NCI-H1694 (cell line): ENCODE results near the gene IRF4.

ENCODE experiments used
- DNase-seq: peaks from one replicate; lab custom pipeline; 2025; lab: John Stamatoyannopoulos, UW

The IRF4 gene

DNA sequence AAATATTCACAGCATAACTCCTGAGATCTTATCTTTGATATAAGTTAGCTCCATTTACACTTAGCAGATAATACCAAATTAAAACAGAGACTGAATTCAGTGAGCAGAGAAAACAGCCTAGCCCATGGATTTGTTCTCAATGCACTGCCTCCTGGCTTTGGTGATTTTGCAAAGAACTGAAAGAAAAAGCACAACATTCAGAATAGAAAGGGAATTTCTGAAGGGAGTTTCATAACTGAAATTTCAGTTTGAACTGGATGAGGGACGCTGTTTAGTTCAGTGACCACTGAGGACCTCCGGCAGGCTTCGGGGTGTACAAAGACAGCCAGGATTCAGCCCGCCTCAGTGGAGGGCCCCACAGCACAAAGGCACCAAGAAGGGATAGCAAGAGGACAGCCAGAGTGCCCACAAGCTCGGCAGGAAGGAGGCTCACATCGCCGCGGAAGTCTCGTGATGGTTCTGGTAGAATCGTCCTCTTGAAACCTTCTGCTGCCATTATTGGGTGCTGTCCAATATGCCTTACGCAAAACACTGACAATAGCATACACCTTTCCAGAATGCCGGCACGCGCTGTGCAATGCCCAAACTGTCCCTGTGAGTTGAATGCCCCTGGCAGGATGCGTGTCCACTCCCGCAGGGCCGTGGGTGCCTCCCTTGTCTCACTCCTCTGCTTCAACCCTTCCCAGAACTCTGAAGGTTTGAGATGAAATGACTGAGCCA, 9.7 kb upstream of the IRF4 start:
- no peak for DNase-seq

DNA sequence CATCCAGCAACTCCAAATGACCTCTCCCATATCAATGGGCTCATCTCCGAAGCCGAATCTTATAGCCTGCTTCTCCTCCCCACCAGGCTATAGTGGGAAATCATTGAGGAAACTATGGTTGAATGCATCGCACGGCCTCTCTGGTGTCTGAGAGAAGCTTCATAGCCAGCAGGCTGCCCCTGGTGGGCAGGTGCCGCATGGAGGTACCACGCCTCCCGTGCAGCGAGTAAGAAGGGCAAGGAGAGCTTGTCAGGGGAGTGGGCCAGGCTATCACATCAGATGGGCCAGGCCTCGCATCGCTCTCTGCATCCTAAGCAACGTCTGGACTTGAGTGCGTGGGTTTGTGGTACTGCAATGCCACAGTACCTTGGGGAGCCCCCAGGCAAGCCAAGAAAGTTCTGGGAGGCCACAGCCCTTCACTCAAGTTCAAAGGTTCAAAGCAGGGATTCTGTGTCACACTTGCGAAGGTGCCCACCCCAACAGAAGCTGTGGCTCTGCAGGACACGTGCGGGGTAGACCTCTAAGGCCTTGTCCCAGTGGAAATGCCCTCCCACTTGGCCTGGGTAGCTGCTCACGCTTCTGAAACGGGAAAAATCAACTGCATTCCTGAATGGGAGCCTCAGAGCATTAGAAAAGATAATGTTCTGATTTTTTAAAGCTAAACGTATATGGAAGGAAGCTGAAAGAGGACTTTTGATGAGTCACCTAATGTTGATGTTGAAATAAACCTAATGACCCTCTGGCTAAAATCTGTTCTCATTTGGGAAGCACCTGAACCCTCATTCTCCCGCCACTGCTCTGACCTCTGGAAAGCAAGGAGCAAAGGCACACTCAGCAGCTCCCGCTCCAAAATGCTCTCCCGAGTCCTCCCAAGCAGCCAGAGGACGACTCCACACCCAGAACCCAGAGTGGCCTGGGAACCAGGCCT, 8.4 kb upstream of the IRF4 start:
- DNase-seq: no peak

DNA sequence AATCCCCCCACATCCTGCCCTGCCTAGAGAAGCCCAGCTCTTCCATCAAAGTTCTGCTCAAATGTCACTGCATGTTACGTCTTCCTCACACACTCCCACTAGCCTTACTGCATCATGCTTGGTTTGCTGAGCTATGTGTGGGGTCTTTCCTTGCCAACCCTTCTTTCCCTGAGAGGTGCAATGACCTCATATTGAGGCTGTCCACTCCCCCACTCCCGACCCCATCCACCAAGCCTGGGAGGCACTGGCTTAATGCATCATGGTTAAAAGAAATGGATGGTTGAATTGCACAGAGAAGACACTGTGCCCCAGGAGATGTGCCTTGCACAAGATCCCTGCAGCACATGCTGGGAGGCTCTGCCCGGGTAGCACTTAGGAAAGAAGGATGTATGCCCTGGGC, 7.7 kb upstream of the IRF4 start:
- no peak for DNase-seq

DNA sequence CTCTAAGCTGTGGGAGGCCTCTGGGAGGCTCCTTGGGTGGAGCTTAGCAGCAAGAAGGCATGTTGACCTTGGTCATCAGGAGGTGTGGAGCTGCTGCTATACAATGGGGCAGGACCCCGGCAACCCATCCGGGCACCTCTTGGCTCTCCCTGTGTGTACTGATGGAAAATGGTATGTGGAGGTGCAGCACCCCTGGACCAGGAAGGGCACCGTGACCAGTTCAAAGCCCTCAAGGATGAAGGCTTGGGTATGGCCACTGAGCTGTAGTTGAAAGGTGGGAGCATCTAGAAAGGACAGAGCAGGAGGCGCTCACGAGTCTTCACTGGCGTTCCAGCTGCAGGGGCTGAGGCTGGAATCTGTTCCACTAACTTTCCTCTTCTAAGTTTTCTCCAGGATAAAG, 6.7 kb upstream of the IRF4 start:
- DNase-seq: no peak

DNA sequence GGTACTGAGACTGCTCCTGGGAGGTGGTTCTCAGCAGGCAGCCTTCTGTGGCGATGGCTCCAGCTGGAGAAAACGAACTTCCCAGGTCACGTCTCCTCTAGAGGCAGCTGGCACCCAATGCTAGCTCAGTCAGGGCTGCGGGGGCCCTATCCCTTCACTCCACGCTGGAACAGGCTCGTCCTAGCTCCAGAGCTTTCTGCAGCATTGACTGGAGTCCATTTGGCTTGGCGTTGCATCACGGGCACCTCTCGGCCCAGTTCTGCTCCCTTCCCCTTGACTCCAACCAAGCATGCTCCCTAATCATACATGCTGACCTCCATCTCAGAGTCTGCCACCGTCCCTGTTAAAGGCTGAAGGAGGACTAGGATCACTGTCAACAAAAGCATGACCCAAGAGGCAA, 5.9 kb upstream of the IRF4 start:
- DNase-seq: no peak

DNA sequence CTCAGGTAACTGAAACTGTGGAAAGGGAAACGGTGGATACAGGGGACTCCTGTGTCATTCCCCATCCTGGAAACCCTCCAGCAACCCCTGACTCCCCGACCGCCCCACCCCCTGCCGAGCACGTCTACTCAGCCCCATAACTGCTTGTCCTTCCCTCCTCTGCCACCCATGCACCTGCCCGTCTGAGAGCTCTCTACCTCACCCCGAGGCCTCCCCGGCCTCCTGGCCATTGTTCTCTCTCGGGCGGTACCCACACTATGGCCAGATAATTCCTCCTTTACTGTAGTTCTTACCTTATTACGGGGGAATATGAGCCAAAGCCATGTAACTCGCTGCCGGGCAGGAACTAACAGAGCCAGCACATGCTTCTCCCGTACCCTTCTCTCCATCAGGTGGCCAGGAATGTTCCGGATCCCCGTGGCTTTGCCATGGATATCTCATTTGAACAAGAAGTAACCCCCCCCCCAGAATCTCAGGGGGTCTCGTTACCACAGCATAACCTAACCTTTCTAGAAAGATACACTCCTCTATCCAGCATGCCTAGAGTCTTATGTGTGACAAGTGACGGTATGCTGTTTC, 4.8 kb upstream of the IRF4 start:
- DNase-seq: no peak

DNA sequence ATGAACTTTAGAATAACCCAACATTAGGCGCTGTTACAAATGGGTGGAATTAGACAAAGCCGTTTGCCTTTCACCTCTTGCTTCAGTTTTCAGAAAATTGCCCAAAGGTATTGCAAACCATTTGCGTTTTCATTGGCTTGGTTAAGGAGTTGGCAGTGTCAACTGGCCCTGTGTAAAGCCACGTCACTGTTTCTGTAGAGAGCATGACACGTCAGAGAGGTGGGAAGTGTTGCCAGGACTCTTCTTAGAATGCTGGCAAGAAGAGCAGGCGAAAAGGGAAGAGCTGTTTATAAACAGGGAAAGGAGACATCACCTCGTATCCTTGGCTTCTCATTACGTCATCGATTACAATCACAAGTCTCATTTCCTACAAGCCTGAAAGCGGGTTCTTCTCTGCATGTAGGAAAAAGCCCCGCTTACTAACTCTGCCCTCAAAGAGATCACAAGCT, 4.2 kb upstream of the IRF4 start:
- no peak for DNase-seq

DNA sequence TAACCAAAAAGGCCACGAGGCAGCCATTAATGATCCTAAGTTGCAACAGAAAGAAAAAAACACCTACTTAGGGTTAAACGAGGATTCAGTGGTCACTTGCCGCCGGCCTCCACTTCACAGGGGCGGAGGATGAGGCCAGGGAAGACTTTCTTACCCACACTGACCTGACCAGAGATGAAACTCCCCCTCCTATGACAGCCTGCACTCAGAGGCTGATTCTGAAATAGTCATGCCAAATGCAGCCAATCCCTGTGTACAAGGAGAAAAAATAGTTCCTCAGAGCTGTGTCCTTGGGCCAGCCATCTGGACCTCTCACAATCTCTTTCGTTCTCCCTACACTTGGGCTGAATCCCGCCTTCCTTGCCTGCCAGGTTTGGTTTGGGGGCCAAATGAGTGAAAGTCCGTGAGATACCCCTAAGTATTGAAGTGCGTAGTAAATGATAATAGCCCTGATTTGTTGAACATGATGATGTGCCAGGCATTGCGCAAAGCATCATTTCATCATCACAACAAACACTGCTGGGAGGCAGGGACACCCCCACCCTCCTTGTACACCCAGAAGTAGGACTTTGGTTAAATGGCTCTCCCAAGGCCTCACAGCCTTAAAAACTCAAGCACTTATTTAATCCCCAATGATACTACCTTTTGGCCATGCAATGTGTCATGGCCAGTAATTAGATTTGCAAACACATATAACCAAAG, 3.2 kb upstream of the IRF4 start:
- DNase-seq: no peak

DNA sequence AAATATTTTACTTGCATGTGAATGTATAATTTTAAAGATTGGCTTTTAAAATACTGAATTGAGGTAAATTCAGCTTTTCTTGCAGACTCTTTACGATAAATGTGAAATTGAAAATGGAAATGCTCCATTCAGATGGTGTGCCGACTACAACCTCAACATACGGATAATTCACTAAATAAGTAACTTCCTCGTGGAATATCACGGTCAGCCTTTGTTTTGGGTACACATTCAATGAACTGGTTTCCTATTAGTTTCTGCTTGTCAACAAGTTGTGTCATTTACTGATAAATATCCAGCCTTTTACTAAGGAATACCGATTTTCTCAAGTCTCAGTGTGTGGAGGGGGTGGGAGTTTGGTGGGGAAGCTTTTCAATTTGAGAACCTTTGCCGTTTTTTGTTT, 2.4 kb upstream of the IRF4 start:
- no peak for DNase-seq

DNA sequence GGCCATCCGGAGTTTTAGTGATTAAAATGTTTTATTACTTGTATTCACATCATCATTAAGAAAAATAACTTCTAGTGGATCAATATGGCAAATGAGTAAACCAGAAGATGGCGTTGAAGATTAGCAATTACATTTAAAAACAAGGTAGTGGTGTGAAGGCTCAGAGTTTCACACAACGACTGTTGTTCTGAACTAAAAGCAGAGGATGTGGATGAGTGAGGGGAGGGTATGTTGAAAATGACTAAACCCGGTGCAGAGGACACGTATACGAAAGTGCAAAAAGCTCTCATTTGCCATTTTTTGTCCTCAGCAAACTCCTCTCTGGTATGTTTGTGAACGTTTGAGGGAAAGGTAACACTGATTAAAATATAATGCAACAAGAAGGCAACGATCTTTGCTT, 1.9 kb upstream of the IRF4 start:
- no peak for DNase-seq

DNA sequence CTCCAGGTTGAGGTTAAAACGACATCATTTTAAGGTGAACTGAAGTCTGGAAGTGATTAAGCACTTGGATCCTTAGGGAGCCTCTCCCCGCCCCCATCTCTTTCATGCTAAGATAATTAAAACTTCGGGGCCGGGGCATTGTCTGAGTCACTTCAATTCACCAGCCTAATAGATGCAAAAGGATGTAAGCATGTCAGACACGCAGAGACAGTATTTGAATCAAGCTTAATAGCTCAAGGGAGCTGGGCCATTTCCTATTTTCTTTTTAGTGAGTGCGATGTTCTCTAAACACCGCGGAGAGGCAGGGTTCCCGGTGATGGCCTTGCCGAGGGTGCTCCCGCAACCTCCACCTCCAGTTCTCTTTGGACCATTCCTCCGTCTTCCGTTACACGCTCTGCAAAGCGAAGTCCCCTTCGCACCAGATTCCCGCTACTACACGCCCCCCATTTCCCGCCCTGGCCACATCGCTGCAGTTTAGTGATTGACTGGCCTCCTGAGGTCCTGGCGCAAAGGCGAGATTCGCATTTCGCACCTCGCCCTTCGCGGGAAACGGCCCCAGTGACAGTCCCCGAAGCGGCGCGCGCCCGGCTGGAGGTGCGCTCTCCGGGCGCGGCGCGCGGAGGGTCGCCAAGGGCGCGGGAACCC, 516 bp upstream of the IRF4 start:
- DNase-seq: no peak

DNA sequence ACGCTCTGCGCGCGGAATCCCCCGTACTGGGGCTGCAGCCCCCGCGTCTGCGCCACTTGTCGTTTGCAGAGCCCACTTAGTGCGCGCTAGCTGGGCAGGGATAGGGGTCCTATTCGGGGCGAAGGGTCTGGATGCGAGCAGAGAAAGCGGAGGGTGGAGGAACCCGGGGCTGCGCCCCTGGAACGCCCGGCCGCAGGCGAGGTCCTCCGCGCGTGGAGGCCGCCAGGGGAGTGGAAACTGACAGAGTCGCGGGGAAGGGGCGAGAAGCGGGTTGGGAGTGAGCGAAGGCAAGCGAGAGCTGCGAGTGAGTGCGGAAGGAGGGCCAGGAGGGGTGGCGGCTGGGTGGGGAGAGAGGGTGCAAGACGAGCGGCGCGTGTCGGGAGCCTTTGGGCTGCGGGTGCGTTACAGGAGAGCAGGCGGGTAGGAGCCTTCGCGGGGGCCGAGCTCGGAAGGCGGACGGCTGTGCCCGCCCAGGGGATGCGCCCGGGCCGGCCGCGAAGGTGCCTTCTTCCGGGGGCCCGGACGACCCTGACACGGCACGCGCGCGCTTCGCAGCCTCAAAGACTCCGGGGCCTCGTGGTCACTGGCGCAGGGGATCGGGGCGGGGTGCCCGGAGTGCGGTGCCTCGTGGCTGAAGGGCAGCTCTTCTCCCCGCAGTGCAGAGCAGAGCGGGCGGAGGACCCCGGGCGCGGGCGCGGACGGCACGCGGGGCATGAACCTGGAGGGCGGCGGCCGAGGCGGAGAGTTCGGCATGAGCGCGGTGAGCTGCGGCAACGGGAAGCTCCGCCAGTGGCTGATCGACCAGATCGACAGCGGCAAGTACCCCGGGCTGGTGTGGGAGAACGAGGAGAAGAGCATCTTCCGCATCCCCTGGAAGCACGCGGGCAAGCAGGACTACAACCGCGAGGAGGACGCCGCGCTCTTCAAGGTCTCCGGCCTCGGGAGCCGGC, 1.2 kb downstream of the IRF4 start:
- DNase-seq: no peak

DNA sequence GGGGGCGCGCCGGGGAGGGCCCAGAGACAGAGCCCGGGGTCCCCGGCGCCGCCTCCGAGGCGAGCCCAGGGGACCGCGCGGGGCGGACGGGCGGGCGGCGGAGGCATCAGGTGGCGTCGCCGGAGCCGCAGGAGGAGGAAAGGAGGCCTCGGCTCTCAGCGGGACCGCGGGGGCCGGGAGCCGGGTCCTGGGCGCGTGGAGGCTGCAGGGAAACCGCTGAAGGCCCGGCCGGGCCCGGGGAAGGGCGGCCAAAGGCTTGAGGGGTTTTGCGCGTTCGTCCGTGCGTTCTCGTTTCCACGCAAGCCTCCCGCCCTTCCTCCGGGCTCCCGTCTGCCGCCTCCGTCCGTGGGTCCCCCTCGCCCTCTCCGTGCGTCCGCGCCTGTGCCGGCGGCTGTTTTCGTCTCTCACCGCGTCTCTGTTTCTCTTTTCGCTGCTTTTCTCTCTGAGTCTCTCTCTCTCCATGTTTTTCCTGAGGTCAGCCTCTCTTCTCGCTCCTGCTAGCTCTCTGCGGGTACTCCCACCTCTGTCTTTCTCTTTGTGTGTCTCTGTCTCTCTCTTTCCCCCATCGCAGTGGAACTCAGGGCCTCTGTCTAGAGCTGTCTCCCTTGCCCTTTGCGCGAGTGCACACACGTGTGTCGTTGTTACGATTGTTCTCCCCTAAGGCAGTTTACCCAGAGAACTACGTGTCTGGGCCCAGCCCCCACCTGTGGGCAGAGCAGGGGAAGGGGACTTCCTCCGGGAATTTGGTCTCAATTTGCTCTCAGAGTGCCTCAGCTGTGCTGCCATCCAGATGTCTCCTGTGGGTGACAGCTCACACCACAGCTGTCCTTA, 2.1 kb downstream of the IRF4 start:
- DNase-seq: no peak

DNA sequence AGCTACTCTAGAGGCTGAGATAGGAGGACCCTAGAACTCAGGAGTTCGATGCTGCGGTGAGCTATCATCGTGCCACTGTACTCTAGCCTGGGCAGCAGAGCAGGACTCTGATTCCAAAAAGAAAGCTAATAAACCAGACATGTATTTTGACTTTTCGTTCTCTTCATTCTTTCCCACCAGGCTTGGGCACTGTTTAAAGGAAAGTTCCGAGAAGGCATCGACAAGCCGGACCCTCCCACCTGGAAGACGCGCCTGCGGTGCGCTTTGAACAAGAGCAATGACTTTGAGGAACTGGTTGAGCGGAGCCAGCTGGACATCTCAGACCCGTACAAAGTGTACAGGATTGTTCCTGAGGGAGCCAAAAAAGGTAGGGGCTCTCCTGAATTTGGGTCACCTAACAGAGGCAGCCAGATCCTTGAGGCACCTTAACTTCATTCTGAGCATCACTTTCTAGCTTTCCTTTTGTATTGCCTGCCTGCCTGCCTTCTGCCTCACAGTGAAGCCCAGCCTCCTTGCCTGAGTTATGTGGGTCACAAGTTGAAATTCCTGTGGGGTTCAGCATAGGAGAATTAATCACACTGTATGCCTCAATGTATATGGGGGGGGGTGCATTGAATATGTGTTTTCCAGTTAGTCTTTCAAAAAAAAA, 3.2 kb downstream of the IRF4 start:
- no peak for DNase-seq

DNA sequence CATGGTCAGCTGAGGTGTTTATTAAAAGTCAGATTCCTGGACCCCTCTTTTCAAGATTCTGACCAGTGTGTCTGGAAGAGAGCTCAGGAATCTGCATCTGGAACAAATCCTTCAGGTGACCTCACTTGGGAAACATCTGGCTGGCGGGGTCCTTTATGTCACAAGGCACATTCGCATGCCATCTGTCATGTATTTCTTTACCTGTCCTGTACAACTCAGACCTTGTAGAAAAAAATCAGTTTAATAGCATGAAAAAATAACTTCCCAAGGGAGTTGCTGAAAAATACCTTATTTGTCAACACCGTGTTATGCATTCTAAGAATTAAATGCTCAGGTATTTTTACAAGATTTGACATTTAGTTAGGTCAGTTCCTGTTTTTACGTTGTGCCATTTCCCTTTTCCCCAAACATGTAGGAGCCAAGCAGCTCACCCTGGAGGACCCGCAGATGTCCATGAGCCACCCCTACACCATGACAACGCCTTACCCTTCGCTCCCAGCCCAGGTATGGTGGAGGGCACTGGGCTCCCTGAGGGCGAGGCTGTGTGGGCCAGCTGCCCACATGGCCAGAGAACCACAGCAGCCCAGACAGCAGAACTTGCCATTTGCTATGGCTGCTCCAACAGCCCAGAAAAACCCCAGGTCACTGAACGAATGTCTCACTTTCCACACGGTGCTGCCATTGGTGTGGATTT, 4.0 kb downstream of the IRF4 start:
- no peak for DNase-seq

DNA sequence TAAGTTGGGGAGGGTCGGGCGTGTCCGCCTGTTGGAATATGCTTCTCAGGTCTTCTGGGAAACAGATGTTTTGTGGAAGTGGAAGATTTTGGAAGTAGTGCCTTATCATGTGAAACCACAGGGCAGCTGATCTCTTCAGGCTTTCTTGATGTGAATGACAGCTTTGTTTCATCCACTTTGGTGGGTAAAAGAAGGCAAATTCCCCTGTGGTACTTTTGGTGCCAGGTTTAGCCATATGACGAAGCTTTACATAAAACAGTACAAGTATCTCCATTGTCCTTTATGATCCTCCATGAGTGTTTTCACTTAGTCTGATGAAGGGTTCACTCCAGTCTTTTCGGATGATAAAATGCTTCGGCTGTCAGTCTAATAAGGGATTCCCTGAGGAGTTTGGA, 4.6 kb downstream of the IRF4 start:
- DNase-seq: no peak

DNA sequence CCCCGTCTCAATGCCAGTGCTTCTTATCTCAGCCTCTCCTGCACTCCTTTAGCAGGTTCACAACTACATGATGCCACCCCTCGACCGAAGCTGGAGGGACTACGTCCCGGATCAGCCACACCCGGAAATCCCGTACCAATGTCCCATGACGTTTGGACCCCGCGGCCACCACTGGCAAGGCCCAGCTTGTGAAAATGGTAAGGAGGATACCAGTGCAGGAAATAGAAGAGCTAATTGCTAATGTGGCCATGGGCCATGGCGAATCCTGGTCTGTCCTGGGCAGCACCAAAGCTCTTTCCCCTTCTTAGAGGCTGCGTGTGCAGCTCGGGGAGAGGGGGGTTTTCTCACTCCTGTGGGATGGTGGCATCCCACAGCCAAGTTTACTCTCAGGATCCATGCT, 5.5 kb downstream of the IRF4 start:
- no peak for DNase-seq

DNA sequence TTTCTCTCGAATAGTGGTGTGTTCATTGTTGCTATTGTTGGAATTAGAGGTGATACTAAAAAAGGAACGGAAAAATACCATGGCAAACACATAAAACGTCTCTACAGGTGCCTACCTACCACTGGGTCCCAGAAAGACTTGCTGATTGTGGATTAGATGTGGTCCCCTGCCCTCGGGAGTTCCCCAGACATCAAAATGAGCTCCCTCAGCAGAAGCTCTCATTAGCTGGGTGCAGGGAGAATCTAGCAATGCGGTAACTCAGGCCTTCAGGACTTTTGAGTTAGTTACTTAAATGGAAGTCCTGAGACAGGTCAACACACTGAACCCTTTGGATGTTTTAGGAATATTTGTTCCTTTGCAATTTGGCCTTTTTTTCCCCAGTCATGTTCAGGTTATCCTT, 6.1 kb downstream of the IRF4 start:
- DNase-seq: no peak

DNA sequence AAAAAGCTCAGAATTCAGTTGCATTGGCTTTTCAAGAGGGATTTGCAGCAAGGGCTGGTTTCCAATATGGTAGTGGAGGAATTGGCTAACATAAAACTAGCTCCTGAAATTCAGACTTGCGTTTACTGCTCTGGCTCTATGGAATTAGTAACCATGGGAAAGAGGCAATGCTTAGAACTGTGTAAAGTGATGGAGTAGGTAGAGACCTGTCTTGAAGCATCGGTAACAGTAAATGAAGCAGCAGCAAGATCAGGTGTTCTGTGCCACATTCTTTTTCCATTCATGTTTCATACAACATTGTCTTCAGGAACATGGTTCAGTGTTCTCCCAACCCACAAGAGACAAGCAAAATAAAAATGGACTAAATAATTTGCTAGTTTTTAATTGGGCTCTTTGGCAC, 6.5 kb downstream of the IRF4 start:
- DNase-seq: no peak
